HCT116 (cell line): Measurements from ENCODE around the gene PRUNE1. TPM values are rescaled to one million over a fixed set of nuclear protein-coding genes. Genes with fewer than 3 reads are reported as not detected.

ENCODE experiments used
- ATAC-seq: fragments of 200-7000 bp; cut with Tn5 transposase; 2 replicates; pipeline ENCODE4 v1.9.1; 2020; ENCODE audit warnings: mild to moderate bottlenecking, moderate library complexity
- BruUV-seq: library from RNA; stranded (reverse); fragments of 400-500 nt; replicated peaks from 2 replicates; lab custom pipeline; 2021; lab: Mats Ljungman, UMichigan
- CTCF ChIA-PET: fragments of 300-600 bp; sonication (Branson Sonifier 250); formaldehyde crosslinking; loops from one replicate; lab custom pipeline; 2021; ENCODE audit warnings: antibody characterized with exemption; lab: Charles Lee
- POLR2A ChIA-PET: fragments of 300-600, 350-600 bp; sonication (Branson Sonifier 250); formaldehyde crosslinking; loops from one replicate; lab custom pipeline; 2021; ENCODE audit warnings: antibody characterized with exemption; lab: Charles Lee
- RAD21 ChIA-PET, 2 experiments: fragments of 300-600 bp; sonication (Branson Sonifier 250); formaldehyde crosslinking; loops; one replicate each; lab custom pipeline; 2023; ENCODE audit warnings: low total read pairs in 2 of 2; ENCODE audit not compliant: uncharacterized antibody in 2 of 2, unreplicated experiment in 2 of 2, low non-redundant PET in 1 of 2; lab: Charles Lee
- DNase-seq: peaks from one replicate; pipeline ENCODE4 v3.0.0-alpha.2; 2010; ENCODE audit warnings: low read depth, low spot score
- H2AFZ ChIP-seq: fragments of 200-600 bp; shearing (Covaris generic), sonication (generic); 2 replicates; pipeline ENCODE4 v1.6.1; 2017; ENCODE audit warnings: low read depth, mixed run types, mixed read lengths, antibody characterized with exemption, low read length; ENCODE audit not compliant: poor library complexity, severe bottlenecking
- H3K27ac ChIP-seq: 2 replicates; pipeline ENCODE4 v1.5.1; 2012; ENCODE audit warnings: low read depth, low read length
- H3K27me3 ChIP-seq: fragments of 200-600 bp; sonication (generic); 2 replicates; pipeline ENCODE4 v1.6.1; 2016; ENCODE audit warnings: mixed run types, low read length, mixed read lengths; ENCODE audit not compliant: insufficient read depth
- H3K36me3 ChIP-seq, 2 experiments: fragments of 200-500 bp in 1 of 2; fragments of 200-600 bp in 1 of 2; sonication (Bioruptor generic) in 1 of 2; sonication (generic) in 1 of 2; 2 replicates each; pipeline versions ENCODE4 v1.5.1 to v1.6.1; 2014 to 2016; ENCODE audit warnings: low read length in 2 of 2, inconsistent platforms in 1 of 2, mixed read lengths in 1 of 2, mixed run types in 1 of 2; ENCODE audit not compliant: insufficient read depth in 2 of 2, control insufficient read depth in 1 of 2
- H3K4me1 ChIP-seq, 2 experiments: fragments of 200-600 bp in 1 of 2; sonication (generic) in 1 of 2; 2 replicates each; pipeline versions ENCODE4 v1.5.1 to v1.6.1; 2012 to 2017; ENCODE audit warnings: low read length in 2 of 2, inconsistent platforms in 1 of 2, mild to moderate bottlenecking in 1 of 2, mixed read lengths in 1 of 2, mixed run types in 1 of 2, moderate library complexity in 1 of 2; ENCODE audit not compliant: insufficient read depth in 2 of 2, control insufficient read depth in 1 of 2
- H3K4me2 ChIP-seq: fragments of 200-600 bp; sonication (generic); 2 replicates; pipeline ENCODE4 v1.6.1; 2017; ENCODE audit warnings: mixed run types, low read length, mixed read lengths
- H3K4me3 ChIP-seq, 2 experiments: fragments of 200-600 bp in 1 of 2; sonication (generic) in 1 of 2; replicated peaks in 1 of 2; 2 replicates each; pipeline ENCODE4 v1.5.1; 2011 to 2016; ENCODE audit warnings: low read length in 2 of 2, control low read depth in 1 of 2, low read depth in 1 of 2, mild to moderate bottlenecking in 1 of 2, mixed read lengths in 1 of 2, mixed run types in 1 of 2
- H3K79me2 ChIP-seq: fragments of 200-600 bp; sonication (generic); 2 replicates; pipeline ENCODE4 v1.6.1; 2017; ENCODE audit warnings: mild to moderate bottlenecking, mixed run types, low read length, moderate library complexity, mixed read lengths; ENCODE audit not compliant: insufficient read depth
- H3K9ac ChIP-seq: fragments of 200-600 bp; sonication (generic); 2 replicates; pipeline ENCODE4 v1.6.1; 2016; ENCODE audit warnings: low read length, mixed read lengths
- H3K9me2 ChIP-seq: fragments of 200-600 bp; sonication (generic), shearing (Covaris generic); 2 replicates; pipeline ENCODE4 v1.6.1; 2017; ENCODE audit warnings: mixed run types, mild to moderate bottlenecking, moderate library complexity; ENCODE audit not compliant: insufficient read depth
- H3K9me3 ChIP-seq, 2 experiments: fragments of 200-500 bp in 1 of 2; fragments of 200-600 bp in 1 of 2; sonication (Bioruptor generic) in 1 of 2; sonication (generic) in 1 of 2; 2 replicates each; pipeline ENCODE4 v1.6.1; 2014 to 2017; ENCODE audit warnings: low read length in 2 of 2, mixed read lengths in 2 of 2, inconsistent platforms in 1 of 2, low read depth in 1 of 2, mild to moderate bottlenecking in 1 of 2, mixed run types in 1 of 2, moderate library complexity in 1 of 2; ENCODE audit not compliant: control insufficient read depth in 1 of 2, insufficient read depth in 1 of 2
- H4K20me1 ChIP-seq: fragments of 200-600 bp; sonication (generic), shearing (Covaris generic); 2 replicates; pipeline ENCODE4 v1.6.1; 2017; ENCODE audit warnings: mixed run types, mild to moderate bottlenecking, moderate library complexity; ENCODE audit not compliant: insufficient read depth
- CBX3 ChIP-seq: IDR thresholded peaks from 2 replicates; pipeline ENCODE4 v1.6.1; 2012; ENCODE audit warnings: low read depth
- CEBPB ChIP-seq: IDR thresholded peaks from 2 replicates; pipeline ENCODE4 v1.6.1; 2012; ENCODE audit warnings: low read depth
- EGR1 ChIP-seq: IDR thresholded peaks from 2 replicates; pipeline ENCODE4 v1.6.1; 2012; ENCODE audit warnings: low read depth
- EZH2phosphoT487 ChIP-seq: fragments of 200-600 bp; IDR thresholded peaks from 2 replicates; pipeline ENCODE4 v1.6.1; 2018; ENCODE audit warnings: antibody characterized with exemption, borderline replicate concordance
- FOSL1 ChIP-seq: IDR thresholded peaks from 2 replicates; pipeline ENCODE4 v1.6.1; 2012; ENCODE audit warnings: low read depth
- JUND ChIP-seq: IDR thresholded peaks from 2 replicates; pipeline ENCODE4 v1.6.1; 2012
- MAX ChIP-seq: IDR thresholded peaks from 2 replicates; pipeline ENCODE4 v1.6.1; 2012
- POLR2A ChIP-seq: IDR thresholded peaks from 2 replicates; pipeline ENCODE4 v1.7.0; 2011; ENCODE audit warnings: borderline replicate concordance; ENCODE audit not compliant: insufficient read depth, insufficient read length; ENCODE audit errors: extremely low read depth
- POLR2AphosphoS5 ChIP-seq: IDR thresholded peaks from 2 replicates; pipeline ENCODE4 v1.6.1; 2011; ENCODE audit warnings: mild to moderate bottlenecking, low read depth, low read length, moderate library complexity
- REST ChIP-seq: IDR thresholded peaks from 2 replicates; pipeline ENCODE4 v1.6.1; 2012; ENCODE audit warnings: low read depth
- SP1 ChIP-seq: IDR thresholded peaks from 2 replicates; pipeline ENCODE4 v1.6.1; 2012; ENCODE audit warnings: low read depth
- SRF ChIP-seq: IDR thresholded peaks from 2 replicates; pipeline ENCODE4 v1.6.1; 2012; ENCODE audit warnings: low read depth
- TCF7L2 ChIP-seq: IDR thresholded peaks from 2 replicates; pipeline ENCODE4 v1.7.0; 2011; ENCODE audit warnings: borderline replicate concordance, inconsistent platforms; ENCODE audit not compliant: insufficient read depth, insufficient read length; ENCODE audit errors: extremely low read depth
- ZBTB33 ChIP-seq: IDR thresholded peaks from 2 replicates; pipeline ENCODE4 v1.6.1; 2011; ENCODE audit warnings: mild to moderate bottlenecking, low read length, moderate library complexity; ENCODE audit not compliant: insufficient replicate concordance; ENCODE audit errors: extremely low read depth
- ZNF274 ChIP-seq: fragments of 200-500 bp; sonication (Bioruptor generic); IDR thresholded peaks from 2 replicates; pipeline ENCODE4 v1.6.1; 2014; ENCODE audit warnings: mild to moderate bottlenecking, low read depth, low read length, inconsistent platforms
- intact Hi-C: fragments of 100-400 bp; cut with micrococcal nuclease; formaldehyde crosslinking; loops from 2 replicates; pipeline ENCODE4 v1.10.0; 2022
- total RNA-seq: library from RNA; stranded (reverse); gene quantifications from one replicate; pipeline ENCODE4 v1.2.1, GENCODE V29; 2021; ENCODE audit not compliant: unreplicated experiment

The PRUNE1 gene
- total RNA-seq, 1 experiment from 2014 or later: 20.2 TPM

- Histone ChIP-seq H3K9me3 (no peaks in the 10 kb centered on the region), H3K4me2 (no peak overlapping the region), H3K36me3 (peaks cover 2 to 3% of the 10 kb centered on the region in 2 experiments; a peak in 2 of 4 replicates), H3K9ac (no peak overlapping the region), H3K27ac (no peak overlapping the region), H2AFZ (no peak overlapping the region), H3K79me2 (peaks cover 16% of the 10 kb centered on the region), H3K4me1 (peaks cover 4 to 16% of the 10 kb centered on the region in 2 experiments; a peak in 3 of 4 replicates), H4K20me1 (no peaks in the 10 kb centered on the region), H3K9me2 (no peaks in the 10 kb centered on the region), H3K4me3 (no peak overlapping the region), H3K27me3 (no peaks in the 10 kb centered on the region)
- TF ChIP-seq POLR2AphosphoS5 (no peak), JUND (no peak), SRF (no peak), EGR1 (no peak), FOSL1 (no peak), TCF7L2 (no peak), CBX3 (no peak), SP1 (no peak), REST (no peak), MAX (no peak), POLR2A (no peak), ZNF274 (no peak), ZBTB33 (no peak), CEBPB (no peak), EZH2phosphoT487 (no peak)
- ChIA-PET CTCF (no interaction called here), RAD21 (no interaction called here), POLR2A (no interaction called here)
- DNase-seq (no peak), ATAC-seq (no peak)
- no TSS peak for BruUV-seq
- intact Hi-C loops: no loop called here
Observed at GRCh38 chr1:151012684-151013471, 4.6 kb downstream of the PRUNE1 start.
